ENCODE results near the gene FBXO5.

The FBXO5 gene

DNA sequence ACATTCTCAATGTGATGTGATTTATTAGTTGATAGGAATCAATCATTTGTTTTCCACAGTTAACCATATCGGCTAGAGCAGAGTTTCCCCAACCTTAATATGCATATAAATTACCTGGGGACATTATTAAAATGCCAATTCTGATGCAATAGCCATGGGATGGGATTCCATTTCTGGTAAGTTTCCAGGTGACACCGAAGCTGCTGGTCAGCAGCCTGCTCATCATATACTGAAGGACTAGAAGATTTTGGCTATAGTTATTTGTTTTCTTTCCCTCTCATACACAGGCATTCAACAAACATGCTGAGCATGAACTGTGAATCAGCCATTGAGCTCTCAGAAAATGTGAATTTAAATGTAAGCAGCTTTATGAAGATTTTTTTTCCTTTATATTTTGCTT lies 35.8 kb downstream of the FBXO5 start:
- no peak for DNase-seq

DNA sequence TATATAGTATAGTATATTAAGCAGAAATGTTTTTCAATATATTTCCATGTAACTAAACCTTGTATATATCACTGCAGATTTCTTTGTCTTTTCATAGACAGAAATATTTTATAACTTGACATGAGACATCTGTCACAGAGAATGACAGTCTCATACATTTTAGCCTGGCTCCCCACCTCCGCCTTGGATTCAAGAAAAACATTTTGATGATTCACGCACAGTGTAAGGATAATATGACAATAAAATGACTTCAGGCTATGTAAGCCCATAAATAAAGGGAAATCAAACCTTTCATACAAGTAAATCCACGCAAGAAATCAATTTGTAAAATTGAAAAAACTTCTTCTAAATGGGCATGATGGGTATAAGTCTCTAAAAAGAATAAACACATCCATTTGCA lies 36.4 kb downstream of the FBXO5 start:
- no peak for DNase-seq

DNA sequence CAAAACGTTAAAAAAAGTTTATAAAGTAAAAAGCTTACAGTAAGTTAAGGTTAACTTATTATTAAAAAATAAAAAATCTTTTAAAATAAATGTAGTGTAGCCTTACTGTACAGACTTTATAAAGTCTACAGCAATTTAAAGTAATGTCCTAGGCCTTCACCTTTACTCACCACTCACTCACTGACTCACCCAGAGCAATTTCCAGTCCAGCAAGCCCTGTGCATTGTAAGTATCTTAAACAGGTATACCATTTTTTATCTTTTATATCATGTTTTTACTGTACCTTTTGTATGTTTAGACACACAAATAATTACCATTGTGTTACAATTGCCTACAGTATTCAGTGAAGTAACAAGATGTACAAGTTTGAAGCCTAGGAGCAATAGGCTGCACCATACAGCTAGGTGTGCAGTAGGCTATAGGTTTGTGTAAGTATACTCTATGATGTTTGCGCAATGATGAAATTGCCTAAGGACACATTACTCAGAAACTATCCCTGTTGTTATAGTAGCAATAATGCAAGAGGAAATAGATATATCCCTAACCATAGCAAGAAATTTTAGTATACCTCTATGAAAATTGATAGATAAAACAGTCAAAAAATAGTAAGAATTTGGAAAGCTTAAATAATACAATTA lies 39.5 kb downstream of the FBXO5 start:
- DNase-seq = no peak

- no peak for DNase-seq
Observed at GRCh38 chr6:152942319-152942869, 40.4 kb downstream of the FBXO5 start.

- no peak for DNase-seq
Observed at GRCh38 chr6:152941746-152942145, 41.1 kb downstream of the FBXO5 start.

DNA sequence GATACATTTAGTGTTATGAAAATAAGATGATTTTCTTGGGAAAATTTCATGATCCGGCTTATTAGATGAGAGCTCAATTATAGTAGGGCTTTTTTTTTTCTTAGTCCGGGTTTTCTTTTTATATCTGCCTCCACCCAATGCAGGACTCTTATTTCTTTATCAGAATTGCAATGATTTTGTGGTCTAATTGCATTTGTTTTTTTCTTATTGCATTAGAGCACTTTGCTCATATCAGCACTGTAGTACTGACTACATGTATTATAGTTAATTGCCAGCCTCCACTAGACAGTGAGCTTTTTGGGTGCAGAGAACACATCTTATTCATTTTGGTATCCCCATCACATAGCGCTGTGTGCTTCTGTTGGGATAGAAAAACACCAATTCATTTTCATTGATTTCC lies 50.0 kb downstream of the FBXO5 start:
- no peak for DNase-seq

- no peak for DNase-seq
Observed at GRCh38 chr6:152922706-152923105, 60.1 kb downstream of the FBXO5 start.

Data from midbrain (tissue), 1 donor.